ENCODE measurements around the gene UBE2E1. TPM values are rescaled to one million over a fixed set of nuclear protein-coding genes. Genes with fewer than 3 reads are reported as not detected.

Gene UBE2E1
- 100 to 1,000 TPM in 1 of 4 donors, 10 to 100 TPM in 3; 51.1 to 115 (median 85.5) TPM for total RNA-seq

- no peak for TF ChIP-seq CTCF (IDR thresholded peaks at IDR 0.05; ENCODE audit: low read depth)
Measured at GRCh38 chr3:23805633-23806533, at the start of gene UBE2E1. UBE2E1 (plus strand) TSS chr3:23805955; CDS start chr3:23807270, 1,315 bp downstream.

- no peak for TF ChIP-seq CTCF (IDR thresholded peaks at IDR 0.05; ENCODE audit: low read depth)
Measured at GRCh38 chr3:23756206-23756840, 49.4 kb upstream of the UBE2E1 start.

GRCh38 chr3:23758253-23758838 is 47.4 kb upstream of the UBE2E1 start:
- TF ChIP-seq CTCF (IDR thresholded peaks at IDR 0.05; ENCODE audit: low read depth) = no peak

- no peak for TF ChIP-seq CTCF (IDR thresholded peaks at IDR 0.05; ENCODE audit: low read depth)
Measured at GRCh38 chr3:23760325-23760724, 45.4 kb upstream of the UBE2E1 start.

- no peak for TF ChIP-seq CTCF (IDR thresholded peaks at IDR 0.05; ENCODE audit: low read depth)
Measured at GRCh38 chr3:23760871-23761373, 44.8 kb upstream of the UBE2E1 start.

GRCh38 chr3:23761440-23761896 is 44.3 kb upstream of the UBE2E1 start:
- TF ChIP-seq CTCF (IDR thresholded peaks at IDR 0.05; ENCODE audit: low read depth) = no peak

GRCh38 chr3:23762214-23762613 is 43.5 kb upstream of the UBE2E1 start:
- no peak for TF ChIP-seq CTCF (IDR thresholded peaks at IDR 0.05; ENCODE audit: low read depth)

All from subcutaneous adipose tissue (tissue), 4 donors.